ENCODE results near the gene MYBPH.

- TF ChIP-seq CTCF (IDR thresholded peaks at IDR 0.05) (no peak), POLR2A (IDR thresholded peaks at IDR 0.05) (no peak)
Observed at GRCh38 chr1:203142684-203143408, 32.8 kb downstream of the MYBPH start.

All from right lobe of liver (tissue), 4 donors.